ENCODE data around the gene DCHS2. TPM values are rescaled to one million over a fixed set of nuclear protein-coding genes. Genes with fewer than 3 reads are reported as not detected.

DCHS2 gene
- total RNA-seq, 1 donor from 2014 or later: 0.08 TPM

DNA sequence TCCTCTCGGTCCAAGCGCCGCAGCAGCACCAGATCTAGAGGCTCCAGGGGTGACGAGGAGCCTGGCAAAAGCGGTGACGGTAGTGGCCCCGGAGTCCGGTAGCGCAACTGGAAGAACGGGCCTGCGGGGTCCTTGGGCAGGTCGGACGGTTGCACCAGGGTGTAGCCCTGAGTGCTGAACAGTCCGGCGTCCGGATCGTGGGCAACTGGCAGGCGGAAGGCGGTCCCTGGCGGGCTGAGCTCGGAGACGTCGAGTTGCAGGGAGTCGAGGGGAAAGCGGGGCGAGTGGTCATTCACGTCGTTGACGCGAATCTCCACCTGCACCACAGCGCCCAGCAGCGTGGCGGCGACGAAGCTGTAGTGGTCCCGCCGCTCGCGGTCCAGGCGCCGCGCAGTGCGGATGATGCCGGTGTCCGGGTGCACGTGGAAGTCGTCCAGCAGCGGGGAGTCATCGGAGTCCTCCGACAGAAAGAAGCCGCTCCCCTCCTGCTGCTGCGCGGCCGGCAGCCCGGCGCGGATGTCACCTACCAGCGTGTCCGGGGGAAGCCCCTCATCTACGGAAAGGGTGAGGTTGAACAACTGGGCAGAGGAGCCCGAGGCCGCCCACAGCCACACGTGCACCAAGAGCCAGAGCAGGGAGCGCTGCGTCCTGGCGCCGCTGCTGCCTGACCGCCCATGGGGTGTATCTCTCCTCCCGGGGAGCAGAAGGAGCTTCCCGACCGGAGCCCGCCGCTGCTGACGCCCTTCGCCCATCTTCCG is 837 bp downstream of the DCHS2 start:
- peak; percentile 34 for ATAC-seq
- no peak for DNase-seq (ENCODE audit: low spot score)

DNA sequence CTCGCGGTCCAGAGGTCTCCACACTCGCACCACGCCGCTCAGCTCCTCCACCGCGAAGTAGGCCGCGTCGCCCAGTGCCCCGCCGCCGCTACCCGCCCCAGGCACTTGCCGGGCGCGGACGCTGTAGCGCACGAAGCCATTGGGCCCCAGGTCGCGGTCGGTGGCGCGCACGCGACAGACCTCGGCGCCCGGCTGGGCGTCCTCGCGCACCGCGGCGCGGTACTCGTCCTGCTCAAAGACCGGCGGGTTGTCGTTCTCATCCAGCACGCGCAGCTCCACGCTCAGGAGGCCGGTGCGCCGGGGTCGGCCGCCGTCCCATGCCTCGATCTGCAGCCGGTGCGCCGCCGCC is 1.4 kb downstream of the DCHS2 start:
- ATAC-seq: no peak
- no peak for DNase-seq (ENCODE audit: low spot score)

DNA sequence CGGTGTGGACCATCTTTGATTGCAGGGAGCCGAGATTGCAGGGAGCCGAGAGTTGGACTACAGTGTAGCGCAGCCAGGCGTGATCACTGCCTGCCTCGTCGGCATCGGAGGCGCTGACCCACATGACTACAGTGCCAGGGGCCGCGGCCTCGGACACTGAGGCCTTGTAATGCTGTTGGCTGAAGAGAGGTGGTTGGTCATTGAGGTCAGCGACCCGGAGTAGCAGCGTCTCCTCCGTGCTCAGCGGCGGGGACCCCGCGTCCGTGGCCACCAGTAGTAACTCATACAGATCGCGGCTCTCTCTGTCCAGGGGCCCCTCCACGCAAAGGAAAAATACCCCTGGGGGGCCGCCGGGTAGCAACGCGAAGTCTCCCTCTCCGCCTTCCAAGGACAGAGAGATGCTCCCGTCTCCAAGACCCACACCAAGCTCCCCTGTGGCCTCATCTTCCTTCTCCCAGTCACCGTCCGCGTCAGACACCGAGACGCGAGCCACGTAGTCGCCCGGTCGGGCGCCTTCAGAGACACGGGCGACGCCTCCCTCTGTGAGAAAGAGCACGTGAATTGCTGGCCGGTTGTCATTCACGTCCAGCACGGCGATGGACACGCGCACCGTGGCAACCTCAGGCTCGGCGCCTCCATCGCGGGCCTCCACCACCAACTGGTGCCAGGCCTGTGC is 1.9 kb downstream of the DCHS2 start:
- no peak for ATAC-seq
- DNase-seq (ENCODE audit: low spot score): no peak

DNA sequence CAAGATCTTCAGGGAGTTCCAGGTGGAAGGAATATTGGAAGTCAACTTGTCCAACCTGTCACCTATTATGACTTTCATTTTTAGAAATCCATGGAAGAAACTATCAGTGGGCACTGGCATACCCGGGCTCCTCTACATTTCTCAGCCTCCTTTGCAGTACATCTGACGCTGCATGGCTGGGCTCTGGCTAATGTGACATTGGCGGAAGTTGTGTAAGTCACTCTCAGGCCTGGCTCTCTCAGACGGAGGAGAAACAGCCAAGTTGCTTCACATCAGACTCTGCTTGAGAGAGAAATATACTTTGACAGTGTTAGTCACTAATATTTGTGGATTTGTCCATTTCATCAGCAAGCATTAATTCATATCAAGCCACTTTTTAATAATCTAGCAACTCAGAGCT is 4.5 kb downstream of the DCHS2 start:
- no peak for ATAC-seq
- no peak for DNase-seq (ENCODE audit: low spot score)

DNA sequence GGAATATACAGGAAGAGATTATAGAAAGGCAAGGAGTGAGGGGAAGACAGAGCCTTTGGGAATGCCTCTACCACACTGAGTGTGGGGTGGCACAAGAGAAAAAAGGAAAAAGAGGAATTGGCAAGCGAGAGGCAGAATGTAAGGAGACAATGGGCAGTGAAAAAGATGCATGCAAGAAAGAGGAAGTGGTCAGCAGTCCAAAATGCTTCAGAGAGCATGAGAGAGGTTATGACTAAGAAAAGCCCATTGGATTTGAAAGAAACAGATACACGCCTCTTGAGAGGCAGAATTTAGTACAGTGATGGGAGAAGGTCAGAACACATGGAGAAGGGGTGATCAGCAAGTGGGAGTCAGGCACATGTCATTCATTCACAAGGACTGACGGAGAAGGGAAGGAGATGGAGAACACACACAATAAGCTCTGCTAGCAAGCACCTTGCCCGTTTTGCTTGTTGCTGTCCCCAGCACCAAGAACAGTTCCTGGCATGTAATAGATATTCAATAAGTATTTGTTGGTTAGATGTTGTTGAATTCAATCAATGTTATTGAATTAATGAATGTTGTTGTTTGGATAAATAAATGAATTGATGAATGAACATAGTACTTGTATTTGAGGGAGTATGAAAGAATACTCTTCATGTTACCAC is 6.3 kb downstream of the DCHS2 start:
- DNase-seq (ENCODE audit: low spot score) (no peak), ATAC-seq (no peak)

DNA sequence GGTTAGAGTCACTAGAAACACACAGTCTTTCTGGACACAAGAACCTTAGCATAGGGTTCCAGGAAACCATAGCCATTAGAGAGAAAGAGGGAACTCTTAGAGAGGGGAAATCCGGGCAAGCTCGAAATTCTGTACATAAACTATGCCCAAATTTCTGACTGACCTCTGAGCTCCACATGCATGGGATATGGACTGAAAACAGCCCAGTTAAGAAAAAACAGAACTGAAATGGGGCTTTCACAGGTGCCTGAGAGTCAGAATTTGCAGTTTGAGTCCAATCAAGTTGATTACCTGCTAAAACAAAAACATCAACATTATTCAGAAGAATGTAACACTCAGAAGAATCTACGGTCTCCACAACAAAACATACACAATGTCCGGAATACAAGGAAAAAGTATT is 13.1 kb downstream of the DCHS2 start:
- DNase-seq (ENCODE audit: low spot score) (no peak), ATAC-seq (no peak)

DNA sequence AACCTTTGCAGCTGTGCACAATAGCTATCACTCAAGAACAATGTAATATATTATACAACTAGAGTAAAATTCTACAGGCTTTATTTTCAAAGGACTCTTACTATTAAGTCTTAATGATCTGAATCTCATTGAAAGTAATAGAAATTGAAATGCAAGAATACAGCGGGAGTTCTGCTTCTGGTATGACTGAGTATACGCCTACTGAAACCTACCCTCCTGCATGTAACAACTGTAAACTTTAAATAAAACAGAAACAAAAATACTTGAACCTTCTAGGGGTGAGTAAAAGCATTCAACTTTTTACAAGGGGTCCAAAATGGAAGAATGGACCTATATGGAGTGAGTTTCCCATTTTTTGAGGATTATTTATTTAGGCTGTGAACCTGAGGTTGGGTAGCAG is 13.5 kb downstream of the DCHS2 start:
- DNase-seq (ENCODE audit: low spot score) (no peak), ATAC-seq (no peak)

DNA sequence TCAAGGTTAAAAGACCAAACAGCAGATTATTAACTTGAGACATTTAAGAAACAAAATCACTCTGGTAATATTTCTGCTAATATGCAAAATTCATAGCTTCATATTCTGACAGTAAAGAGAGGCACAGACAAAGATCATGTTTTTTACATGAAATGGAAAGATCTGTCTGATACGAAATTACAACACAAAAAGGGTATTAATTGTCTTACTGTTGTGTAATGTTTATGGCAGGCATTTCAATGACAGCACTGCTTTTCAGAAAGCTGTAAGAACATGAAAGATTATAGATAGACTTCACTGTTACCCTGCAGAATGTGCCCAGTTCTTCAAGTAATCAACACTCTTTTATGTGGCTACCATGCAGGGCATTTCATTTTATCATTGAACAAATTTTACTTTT is 15.4 kb downstream of the DCHS2 start:
- DNase-seq (ENCODE audit: low spot score) (no peak), ATAC-seq (no peak)

DNA sequence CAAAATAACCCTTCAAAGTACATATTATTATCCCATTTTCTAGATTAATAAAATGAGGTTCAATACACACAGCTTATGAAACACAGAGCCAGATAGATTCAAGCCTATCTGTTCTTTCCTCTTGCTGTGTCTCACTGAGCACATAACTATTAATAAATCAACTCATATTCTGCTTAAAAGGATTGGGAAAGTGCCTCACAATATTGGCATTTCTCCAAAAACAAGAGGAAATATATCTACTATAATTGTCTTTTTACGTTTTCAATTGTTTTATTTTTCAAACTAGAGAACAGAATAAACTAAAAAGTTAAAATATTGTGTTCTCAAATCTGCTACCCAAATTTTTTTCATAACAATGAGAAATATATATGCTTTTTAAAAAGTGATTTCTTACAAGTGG is 15.8 kb downstream of the DCHS2 start:
- DNase-seq (ENCODE audit: low spot score) (no peak), ATAC-seq (no peak)

DNA sequence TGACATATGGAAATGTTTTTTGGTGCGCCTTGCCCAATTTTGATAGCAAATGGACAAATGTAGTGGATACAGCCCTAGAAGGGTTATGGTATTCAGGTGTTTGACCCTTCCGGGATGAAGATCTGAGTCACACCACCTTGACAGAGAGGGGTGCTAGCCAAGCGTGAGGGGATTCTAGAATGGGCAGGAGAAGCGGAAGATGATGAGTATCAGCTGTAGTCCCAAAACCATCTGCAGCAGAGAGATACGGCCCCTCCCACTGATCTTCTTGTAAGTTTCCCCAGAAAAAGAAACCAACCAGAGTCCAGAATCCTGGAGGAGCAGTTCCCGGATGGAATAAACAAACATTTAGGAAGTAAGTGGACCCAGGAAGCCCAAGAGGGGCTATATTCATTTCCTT is 18.1 kb downstream of the DCHS2 start:
- DNase-seq (ENCODE audit: low spot score) (no peak), ATAC-seq (no peak)

DNA sequence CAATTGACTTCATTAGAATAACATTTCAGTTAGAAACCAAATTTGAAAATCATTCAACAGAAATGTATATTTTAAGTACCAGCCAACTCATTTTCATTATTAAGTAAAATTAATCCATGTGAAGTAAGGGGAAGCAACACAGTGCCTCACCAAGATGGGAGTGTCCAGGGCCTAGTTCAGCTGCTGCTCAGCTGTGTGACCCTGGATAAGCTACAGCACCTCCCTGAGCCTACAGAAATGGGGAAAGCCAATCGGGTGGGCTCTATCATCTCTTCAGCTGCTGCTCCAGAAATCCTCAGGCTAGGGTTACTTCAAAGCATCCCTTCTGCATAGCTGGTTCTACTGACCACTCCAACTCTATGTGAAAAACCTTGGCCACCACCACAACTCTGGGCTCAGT is 18.7 kb downstream of the DCHS2 start:
- no peak for ATAC-seq

DNA sequence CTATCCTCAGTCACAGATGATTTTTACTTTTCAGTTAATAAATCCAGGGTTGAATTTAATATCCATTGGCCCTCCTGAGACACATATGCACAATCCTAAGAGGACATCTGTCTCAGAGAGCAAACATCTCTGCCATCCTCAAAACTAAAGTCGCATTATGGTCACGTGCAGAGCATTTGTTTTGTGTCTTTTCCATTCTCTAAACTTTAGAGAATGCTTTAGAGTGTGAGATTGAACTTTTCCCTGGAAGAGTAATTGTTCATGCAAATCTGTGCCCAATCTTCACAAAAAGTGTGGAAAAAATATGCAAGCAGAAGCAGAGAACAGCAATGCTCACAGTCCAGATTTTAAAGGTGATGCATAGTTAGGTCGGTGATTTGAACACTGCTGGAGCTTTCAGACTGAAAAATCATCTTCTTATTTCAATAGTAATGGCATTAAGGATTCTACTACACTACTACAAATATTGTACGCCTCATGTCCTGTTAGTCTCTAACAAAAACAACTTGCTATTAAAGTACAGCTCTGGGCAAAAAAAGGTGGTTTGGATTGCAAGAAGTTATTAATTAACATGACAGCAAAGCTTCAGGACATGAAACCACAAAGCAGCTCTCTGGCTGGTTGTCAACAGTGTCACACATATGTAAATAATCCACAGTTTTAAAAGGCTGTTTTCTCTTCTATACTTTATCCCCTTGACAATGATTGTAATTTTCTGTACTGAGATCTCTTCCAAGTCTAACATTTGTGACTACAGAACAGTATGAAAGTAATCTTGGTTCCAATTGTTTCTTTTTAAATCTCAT is 19.9 kb downstream of the DCHS2 start:
- no peak for DNase-seq (ENCODE audit: low spot score)
- ATAC-seq: peak; percentile 96

More for the DNA sequence above, 18.7 kb downstream of the DCHS2 start:
- DNase-seq (ENCODE audit: low spot score): no peak

DNA sequence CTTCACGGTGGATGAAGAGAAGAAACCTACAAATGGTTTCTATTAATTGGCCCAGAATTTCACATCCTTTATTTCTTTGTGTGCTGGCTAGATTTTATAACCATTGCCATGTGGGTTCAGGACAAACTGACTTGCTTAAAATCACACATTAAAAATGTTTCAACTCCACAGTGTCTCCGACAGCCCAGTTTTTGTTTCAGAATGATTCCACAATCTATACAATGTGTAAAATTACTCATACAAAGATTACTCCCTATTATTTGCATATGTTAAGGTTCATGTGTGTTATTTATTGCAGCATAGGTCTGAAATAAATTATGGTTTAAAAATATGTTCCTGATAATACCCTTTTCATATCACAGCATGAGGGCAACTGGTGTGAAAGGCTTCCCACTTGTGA is 20.6 kb downstream of the DCHS2 start:
- no peak for DNase-seq (ENCODE audit: low spot score)
- ATAC-seq: no peak

DNA sequence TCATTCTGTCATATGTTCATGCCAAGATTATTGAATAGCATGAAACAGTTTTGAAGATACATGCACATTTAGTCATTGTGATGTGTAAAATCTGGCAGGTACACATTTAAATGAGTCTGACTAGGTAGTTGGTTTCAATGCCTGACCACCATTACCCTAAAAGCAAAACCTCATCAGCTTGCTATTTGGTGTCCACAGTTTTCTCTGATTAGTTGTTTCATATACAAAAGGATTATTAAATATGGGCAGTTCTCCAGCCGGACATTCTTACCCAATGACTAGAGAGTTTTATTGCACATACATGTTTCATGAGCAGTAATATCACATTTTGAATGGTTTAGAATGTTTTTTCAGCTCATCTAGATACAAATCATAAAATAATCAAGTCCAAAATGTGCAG is 23.7 kb downstream of the DCHS2 start:
- ATAC-seq (no peak), DNase-seq (ENCODE audit: low spot score) (no peak)

DNA sequence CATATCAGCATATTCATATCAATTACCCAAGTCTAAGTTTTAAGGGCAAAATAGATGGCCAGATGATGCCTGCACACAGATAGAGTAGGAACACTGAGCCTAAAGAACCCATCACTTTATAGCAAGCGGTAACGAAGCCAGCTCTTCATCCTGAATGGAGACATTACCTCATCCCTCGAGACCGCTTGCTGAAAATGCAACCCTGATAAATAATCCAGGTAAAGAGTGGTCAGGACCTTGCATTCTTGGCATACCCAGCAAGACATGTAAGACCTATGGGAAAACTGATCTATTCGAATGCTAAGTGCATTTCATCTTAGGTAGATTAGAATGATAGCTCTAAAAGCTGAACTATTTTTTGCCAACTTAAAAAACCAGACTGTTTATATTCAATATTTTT is 25.3 kb downstream of the DCHS2 start:
- DNase-seq (ENCODE audit: low spot score) (no peak), ATAC-seq (no peak)

DNA sequence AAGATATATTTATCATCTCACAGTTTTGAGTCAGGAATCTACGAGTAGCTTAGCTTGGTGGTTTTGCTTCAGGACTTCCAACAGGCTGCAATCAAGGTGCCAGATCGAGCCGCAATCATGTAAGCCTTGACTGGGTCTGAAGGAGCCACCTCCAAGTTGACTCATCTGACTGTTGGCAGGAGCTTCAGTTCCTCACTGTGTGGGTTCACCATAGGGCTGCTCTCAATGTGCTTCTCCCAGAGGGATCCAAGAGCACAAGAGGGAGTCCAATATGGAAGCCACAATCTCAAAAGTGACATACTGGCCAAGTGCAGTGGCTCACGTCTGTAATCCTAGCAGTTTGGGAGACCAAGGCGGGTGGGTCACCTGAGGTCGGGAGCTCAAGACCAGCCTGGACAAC is 26.5 kb downstream of the DCHS2 start:
- no peak for ATAC-seq
- DNase-seq (ENCODE audit: low spot score): no peak

DNA sequence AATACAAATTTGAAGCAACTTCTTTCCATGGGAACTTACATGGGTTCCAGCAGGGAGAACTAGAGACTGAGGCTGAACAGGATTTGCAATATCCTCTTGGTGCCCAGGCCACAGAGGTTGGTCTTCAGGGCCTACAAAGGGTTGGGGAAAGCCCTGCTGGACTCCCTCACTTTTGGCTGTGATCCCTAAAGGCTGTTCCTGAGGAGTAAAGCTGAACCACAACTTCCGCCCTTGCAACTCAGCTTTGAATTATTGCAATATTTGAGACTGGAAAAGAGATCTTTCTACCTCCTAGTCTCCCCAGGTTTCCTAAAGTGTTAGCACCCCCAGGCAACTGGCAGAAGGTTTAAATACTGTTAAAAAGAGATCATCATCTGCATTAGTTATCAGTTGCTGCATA is 26.9 kb downstream of the DCHS2 start:
- no peak for DNase-seq (ENCODE audit: low spot score)

DNA sequence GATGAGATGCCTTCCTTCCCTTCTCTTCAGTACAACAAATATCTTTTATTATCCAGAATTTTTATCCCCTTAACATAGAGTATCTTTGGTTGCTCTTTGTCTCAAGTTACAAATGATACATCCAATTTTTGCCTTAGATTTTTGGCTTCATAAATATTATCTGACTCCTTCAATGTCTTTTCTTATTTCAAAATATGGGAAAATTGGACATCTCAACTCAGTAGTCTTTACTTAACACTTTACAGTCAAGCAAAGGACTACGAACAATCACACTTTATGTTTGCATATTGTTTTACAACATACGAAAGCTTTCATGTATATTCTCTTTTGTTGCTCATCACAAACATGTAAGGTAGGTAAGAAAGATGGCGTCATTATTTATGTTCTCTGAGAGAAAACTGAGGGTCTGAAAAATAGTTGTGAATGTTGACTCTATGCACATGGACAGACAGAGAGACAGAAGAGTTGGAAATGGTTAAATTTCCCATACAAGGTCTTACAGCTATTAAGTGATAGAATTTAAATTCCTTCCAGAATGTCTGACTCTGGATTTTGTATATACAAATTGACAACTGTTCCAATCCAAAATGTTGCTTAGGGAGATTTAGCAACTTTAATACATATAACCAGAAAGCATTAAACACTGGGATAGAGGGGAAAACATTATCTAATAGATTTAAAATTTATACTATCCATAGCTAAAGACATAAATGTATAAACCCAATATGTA is 29.4 kb downstream of the DCHS2 start:
- DNase-seq (ENCODE audit: low spot score) (no peak), ATAC-seq (no peak)

More for the DNA sequence above, 26.9 kb downstream of the DCHS2 start:
- ATAC-seq: no peak

DNA sequence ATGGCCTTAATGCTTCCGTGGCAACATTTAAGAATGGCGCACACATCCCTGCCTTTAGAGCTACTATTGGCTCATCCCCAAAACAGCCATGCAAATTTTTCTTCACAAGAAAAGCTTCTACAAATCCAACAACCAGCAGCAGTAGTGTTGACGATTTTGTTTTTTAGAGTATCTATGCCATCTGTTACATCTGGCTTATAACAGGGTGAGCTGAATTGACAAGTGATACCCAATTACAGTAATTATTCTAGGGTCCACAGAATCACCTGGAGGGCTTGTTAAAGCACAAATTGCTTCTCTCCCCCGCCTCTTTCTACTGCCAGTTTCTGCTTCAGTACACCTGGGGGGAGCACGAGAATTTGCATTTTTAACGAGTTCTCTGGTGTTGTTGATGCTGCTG is 34.1 kb downstream of the DCHS2 start:
- DNase-seq (ENCODE audit: low spot score) (no peak), ATAC-seq (no peak)

DNA sequence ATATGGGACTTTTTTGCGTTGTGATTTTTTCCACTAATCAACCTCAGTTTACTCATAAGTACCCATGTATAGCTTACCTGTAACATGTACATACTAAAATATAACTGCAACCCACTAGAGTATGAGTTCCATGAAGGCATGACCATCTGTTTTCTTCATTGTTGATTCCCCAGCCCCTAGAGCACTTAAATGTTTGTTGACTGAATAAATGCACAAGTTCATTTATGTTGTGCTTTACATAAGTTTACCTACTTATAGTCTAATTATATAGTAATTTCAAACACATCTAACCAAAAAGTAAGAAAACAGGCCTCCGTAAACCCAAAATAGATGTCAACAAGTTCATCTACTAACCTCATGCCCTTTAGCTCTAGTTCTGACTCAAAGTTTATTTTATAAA is 34.7 kb downstream of the DCHS2 start:
- no peak for ATAC-seq
- DNase-seq (ENCODE audit: low spot score): no peak

DNA sequence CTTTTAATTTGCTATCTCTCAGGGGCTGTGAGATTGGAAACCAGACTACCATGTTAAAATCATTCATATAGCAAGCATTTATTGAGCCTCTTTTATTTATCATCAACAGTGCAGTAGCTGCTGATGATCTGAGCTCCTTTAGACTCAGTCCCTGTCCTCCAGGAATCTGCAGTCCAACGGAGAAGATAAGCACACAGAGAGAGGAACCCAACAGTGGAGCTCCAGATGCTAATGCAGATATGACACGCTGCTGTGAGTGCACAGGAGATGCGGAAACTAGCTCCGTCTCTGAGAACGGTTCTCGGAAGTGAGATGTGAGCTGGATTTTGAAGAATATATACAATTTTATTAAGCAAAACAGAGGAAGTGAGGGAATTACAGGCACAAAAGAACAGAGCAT is 35.4 kb downstream of the DCHS2 start:
- ATAC-seq: no peak

More for the DNA sequence above, 35.4 kb downstream of the DCHS2 start:
- DNase-seq (ENCODE audit: low spot score): no peak
